ENCODE results near the gene HDAC7. TPM values are rescaled to one million over a fixed set of nuclear protein-coding genes. Genes with fewer than 3 reads are reported as not detected.
"Not testable (repeated sequence)": the region's sequence is repeated elsewhere in the genome, so short reads cannot be mapped to it uniquely, and the experiment has no call there.

The HDAC7 gene
- total RNA-seq, 1 donor from 2014 or later = 27.1 TPM

DNA sequence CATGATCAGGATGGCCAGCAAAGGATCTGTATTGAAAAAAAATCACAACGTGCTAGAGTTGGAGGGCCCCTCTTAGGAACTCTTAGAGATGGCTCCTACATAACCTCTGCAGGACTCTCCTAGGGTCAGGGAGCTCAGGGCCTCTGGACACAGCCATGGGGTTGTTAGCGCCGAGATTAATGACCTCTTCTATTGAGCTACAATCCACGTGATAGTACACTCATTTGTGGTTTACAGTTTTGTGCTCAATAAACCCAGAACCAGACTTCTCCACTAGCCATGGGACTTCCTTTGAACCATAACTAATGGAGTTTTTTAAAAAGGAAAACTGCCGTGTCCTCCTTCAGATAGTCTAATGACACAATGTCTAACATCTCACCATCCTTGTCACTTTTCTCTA is 29.6 kb upstream of the HDAC7 start:
- DNase-seq = no peak

DNA sequence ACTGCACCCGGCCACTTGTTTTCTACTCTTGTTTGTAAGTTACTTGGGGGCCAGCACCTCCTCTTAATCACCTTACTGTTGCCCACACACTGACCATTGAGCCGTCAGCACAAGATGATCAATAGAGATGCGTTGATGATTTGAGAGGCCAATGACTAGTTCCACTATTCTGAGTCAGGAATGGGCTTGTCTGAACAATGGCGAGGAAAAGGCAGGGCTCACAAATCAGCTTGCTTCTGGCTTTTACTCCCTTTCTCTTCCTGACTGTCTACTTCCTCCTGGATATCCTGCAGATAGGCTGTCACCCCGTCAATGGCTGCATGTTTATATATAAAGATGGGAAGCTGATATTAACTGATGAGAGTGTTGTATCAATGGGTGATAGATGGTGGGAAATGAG is 29.1 kb upstream of the HDAC7 start:
- no peak for DNase-seq

DNA sequence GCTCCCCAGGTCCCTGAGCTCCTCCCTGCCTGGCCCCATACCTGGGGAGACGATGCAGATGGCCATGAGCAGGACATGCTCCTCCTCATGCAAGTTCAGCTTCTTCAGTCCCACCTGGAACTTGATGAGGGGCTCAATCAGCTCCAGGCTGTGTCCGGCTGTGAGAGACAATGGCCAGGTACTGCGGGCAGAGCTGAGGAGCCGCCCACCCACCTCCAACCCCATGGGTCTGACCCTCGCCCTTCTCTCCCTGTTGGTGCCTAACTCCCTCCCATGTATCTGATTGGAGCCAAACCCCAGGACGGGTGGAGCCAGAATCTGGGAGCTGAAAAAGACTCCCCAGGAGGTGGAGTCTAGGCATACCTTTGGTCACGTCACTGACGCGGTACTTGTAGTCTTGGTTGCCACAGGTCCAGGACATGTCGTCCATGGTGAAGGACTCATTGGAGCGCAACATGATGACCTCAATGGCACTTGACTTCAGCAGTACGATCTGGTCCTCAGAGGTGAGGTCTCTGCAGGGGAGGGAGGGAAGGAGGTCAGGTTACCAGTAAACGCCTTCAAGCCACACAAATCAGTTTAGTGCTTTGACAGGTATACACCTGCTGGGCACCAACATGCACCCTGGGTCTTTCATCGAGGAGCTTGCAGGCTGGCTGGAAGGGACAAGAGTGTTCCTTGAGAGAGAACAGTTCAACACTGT is 26.7 kb upstream of the HDAC7 start:
- DNase-seq = no peak

DNA sequence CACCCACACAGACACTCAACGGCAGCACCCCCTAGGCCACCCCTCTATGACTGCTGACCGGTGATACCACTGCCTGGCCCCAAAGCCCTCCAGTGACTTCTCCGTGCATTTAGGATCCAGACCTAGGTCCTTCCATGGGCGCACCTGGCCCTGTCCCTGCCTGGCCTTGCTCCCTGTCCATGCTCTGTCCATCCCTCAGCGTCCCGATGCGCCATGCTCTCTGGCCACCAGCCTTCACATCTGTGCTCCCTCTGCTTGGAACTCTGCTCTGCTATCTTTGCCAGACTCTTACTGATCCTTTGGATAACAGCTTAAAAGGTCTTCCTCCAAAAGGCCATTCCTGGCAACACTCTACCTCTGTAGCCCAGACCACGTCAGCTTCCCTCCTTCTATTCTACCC is 25.4 kb upstream of the HDAC7 start:
- DNase-seq = no peak

DNA sequence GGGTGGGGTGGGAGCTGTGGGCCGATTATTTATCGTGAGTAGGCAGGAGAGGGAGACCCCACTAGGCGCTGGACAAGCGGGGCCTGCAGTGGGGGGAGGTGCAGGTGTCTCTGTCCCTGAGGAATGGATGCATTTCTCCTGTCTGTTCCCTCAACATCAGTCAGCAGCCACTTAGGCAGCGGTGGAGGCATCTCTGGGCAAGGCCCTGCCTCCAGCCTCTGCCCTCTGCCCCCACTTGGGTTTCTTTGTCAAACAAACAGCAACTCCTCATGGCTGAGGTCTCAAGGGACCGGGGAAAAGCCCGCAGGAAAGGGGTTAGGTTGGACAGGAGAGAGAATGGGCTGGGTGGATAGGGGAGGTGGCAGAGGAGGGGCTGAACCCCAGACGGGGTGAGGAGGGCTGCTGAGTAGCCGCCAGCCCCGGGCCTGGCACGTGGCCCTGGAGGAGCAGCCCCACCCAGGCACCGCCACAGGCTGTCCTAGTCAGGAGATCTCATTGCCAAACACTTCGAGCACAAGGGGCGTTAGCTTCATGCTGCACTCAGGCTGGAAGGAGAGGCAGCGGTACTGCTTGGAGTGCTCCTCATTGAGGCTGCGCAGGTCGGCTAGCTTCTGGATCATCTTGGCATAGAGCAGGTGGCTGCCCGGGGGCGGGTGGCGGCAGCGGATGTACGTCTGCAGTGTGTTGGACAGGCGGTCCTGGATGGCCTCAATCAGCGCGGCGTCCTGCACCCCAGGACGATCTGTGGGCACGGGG is 24.7 kb upstream of the HDAC7 start:
- no peak for DNase-seq

DNA sequence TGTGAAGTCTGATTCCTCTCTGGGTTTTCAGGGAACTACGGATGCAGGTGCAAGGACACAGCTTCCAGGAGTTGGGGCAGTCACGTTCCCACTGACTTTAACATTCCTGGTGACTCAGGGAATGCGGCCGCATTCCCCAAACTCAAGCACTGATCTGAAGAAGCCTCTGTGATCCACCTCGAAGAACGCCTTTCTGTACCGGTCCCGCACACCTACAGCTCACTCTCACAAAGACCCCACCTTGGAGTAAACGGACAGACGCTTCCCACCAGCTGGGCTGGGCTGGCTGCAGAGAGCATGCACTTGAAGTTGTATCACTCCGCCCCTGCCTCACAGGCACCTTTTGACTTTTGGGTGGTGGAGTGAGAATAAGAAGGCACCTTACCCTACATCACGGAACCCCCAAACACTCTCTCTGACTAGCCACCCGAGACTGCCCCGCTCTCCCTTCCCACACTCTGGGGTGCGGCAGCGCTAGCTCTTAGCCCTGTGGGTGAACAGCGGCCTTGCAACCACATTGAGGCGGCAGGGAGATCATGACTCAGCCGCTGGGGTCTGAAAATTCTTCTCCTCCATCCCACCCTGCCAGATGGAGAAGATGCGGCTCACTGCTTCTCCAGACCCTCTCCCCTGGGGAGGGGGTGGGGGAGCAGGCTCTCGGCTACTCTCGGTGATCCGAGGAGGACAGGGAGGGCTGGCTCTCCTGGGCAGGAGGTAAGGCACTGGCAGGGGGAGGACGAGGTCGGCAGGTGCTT is 23.7 kb upstream of the HDAC7 start:
- DNase-seq = no peak

DNA sequence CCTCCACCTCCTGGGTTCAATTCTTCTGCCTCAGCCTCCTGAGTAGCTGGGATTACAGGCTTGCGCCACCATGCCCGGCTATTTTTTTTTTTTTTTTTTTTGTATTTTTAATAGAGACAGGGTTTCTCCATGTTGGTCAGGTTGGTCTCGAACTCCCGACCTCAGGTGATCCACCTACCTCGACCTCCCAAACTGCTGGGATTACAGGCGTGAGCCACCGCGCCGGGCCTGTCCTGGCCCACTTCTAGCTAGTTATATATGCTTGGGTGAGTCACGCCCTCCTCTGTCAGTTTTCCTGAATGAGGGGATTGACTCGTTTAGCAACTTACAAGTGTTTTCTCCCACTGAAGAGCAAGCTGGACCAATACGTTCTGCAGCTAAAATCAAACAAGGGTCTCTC is 22.8 kb upstream of the HDAC7 start:
- DNase-seq = not testable (repeated sequence)

DNA sequence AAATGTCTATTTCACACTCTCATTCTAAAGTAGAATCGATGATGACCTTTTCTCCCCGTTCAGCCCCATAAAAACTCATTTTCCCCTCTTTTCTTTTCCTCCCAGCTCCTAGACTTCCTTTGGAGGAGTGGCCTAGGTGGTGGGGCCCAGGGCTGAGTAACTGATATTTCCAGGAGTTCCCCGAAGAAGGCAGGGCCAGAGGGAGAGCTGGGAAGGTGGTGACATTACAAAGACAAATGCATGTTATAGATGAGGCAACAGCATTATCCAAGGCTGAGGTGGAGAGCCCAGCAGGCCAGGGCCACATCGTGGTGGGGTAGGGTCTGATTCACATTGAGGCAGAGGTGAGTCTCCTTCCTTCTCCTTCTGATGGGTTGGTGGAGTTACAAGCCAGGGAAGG is 22.2 kb upstream of the HDAC7 start:
- DNase-seq = no peak

DNA sequence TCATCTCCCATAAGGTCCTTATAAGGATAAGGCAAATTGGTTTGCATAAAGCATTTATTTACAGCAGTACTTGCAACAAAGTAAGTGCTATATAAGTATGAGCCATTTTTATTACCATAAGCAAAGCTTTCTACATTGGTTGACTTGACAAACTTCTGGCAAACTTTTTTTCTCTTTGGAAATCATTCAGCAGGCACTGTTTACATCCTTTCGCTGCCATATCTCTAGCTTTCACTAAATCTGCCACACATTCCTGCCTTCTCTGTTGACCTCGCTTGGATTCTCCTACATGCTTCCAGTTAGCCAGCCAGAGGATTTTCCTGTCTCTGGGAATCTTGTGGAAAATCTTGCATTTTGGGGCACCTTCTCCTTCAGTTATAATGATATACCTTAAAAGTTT is 21.8 kb upstream of the HDAC7 start:
- no peak for DNase-seq

DNA sequence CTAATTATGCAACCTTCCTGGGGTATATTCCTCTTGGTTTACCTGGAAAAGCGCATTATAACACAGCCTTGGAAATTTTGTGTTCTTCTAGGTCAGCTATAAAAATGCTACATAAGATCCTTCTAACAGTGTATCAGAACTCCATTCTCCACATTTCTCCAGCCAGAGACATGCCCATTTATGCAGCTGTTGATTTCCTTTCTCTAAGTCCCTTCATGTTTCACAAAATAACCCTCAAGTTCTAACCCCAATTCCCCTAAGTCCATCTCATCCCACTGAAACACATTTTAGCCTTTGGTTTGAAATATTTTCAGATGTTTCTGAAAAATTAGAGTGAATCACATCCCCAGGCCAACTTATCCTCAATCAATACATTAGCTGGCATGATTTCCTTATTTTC is 20.9 kb upstream of the HDAC7 start:
- no peak for DNase-seq

DNA sequence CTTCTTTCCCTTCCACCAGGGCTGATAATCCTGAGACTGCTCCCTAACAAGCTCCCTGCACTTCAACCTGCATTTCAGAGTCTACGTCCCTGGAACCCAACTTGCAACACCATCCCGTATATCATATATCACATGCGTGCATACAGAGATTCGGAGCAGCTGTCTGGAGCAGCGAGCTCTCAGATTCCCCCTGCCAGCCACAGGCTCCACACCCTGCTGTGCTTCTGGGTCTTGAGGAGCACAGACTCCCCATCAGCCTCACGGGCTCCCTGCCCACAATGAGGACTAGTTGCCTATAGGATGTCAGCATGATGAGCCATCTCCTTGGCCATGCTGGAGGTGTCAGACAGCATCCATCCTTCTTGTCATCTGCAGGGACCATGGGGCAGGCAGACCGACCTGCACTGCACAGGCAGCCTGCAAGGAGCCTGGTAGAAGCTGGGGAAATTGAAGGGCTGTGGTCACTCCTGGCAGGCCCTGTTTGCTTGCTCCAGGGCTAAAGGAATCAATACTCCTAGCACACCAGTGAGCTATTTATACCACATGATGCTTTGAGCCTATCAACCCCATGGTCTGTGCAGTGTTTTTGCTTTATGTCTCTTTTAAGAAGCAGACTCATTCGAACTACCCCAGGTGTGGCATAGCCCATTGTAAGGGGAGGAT is 19.6 kb upstream of the HDAC7 start:
- DNase-seq = no peak

DNA sequence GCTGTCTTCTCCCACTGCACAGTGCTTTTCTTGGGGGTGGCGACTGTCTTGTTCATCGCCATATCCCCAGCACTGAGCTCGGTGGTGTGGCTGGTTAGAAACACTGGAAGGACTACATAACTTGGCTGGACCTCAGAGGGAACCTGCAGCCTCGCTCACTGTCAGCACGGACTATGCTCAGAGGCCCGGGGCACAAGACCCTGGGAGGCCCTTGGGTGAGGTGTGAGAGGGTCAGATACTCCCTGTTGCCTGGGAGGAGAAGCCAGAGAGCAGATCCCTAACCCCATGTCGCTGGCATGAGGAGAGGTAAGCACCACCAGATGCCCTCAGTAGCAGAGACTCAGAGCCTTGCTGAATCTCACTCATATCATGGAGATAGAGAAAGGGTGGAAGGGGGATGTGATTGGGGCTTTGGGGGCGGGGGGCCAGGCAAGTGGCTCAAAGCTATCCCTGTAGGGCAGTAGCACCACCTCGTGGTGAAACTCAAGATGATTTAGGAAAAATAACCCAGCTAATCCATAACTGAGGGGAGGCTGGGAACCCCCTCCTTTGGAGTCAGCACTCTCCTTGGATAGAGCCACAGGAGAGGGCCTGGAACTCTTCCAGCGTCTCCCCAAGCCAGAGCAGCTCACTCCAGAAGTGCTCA is 18.7 kb upstream of the HDAC7 start:
- DNase-seq = no peak

DNA sequence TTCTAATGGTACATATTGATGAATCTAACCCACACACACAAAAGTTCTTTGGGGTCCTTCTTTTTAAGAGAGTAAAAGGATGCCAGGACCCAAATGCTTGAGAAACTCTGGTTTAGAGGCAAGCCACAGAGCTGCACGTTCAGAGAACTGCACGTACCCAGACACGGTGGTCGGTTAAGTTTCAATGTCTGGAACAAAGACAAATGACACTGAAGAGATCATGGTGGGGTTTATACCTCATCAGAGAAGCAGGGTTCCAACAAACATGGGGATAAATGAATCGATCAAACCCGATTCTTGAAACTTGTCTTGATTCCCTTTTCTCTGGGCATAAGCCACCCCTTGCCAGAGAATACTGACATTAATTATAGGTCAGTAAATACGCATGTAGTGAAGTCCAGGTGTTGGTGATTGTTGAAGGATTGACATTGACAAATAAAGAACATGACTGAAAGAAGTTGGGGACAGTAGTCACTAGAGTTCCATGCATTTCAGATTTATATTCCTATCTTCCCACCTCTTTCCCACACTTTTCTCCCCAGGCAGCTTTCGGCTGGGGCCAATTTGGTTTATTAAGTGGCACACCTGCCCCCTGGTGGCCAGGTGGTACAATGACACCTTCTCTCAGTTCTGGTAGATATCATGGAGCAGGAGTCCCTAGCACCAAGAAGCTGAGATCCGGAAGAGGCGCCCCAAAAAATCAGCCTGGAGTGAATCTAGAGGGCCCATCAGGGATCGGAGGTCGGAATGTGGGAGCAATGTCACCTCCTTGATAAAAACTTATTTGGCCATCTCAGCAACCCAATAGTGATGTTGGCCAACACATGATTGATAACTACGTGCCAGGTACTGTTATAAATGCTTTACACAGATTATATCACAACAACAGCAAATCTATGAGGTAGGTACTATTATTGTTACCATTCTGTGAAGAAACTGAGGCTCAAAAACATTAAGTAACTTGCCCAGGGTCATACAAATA is 17.8 kb upstream of the HDAC7 start:
- no peak for DNase-seq

DNA sequence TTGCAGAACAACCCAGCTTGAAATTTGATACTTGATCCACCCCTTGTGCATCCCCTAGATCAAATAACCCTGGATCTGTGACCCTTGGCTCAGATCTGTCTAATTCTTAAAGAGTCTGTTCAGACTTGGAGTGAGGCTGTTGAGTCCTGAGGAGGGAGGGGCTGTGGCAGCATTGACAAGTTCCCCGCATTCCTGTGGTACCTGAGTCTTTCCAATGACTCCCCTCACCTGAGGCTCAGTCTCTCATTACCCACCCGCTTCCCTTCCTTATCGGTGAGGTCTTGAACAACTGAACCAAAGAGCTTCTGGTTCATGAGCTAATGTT is 16.1 kb upstream of the HDAC7 start:
- DNase-seq = no peak

DNA sequence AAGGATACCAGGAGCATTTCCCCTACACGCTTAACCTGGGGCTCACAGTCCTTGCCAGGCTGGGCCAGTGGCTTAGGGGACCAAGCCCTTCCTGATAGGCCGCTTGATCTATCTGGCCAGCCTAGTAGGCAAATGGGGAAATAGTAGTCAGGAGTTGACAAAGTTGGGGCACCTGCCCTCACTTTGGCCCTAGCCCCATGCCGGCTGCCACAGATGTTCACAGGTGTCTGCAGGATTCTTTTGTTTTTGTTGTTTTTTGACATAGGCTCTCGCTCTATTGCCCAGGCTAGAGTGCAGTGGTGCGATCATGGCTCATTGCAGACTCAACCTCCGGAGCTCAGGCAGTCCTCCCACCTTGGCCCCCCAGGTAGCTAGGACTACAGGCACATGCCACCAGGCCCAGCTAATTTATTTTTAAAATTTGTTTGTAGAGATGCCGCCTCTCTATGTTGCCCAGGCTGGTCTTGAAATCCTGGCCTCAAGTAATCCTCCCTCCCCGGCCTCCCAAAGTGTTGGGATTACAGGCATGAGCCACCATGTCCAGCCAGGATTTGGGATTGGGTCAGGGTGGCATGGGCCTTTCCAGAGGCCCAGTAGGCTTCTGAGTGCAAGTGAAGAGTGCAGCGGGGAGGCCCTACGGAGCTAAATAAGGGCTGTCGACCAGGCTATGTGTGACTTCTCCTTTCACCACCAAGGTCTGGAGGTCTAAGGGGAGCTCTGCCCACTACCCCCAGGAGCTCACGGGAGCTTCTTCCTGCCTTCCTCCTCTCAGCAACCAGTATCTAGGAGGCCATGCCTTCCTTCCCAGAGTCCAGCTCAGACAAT is 15.5 kb upstream of the HDAC7 start:
- no peak for DNase-seq

DNA sequence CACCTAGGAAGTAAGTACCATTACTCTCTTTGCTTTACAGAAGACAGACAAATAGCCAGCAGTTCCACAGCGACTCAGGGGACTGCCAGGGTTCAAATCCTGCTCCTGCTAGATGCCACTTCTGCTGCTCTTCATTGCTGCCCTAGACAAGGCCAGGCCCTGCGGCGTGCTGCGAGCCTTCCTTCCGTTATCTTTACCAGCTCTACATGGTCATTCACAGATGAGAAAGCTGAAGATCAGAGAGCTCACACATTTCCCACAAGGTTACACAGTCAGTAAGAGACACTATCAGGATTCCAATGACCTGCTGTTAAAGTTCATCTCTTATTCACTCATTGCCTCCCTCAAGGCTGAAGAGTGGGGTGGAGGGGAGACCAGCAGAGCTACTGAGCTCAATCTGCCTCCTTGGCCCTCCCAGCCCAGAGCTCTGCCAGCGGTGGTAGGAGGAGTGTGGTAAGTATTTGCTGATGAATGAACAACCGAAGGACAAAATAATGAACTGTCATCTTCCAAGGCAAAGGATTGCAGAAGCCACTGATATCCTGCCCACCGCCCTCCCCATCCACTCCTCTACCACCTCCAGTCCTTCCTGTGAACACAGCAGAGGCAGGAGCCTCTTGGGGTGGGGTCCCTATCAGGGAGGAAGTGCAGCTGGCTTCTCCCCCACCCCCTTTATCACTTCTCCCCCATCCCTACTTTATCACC is 14.6 kb upstream of the HDAC7 start:
- no peak for DNase-seq

DNA sequence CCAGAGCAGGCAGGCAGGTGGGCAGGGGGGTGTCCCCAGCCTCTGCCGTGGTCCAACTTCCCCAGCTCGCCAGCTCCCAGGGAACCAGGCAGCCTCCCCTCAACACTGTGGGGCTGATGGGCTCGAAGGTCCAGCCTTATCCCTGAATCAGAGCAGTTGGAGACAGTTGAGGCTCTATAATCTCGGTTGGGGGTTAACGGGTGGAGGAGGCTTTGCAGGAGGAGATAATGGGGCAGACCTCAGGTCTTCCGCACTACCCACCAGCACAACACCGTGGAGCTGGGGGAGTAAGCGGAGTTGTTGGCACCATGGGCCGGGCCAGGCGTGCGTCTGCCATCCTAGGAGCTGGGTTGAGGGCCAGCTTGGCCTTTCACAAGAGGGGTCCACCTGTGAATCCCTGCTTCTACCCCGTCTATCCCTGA is 13.9 kb upstream of the HDAC7 start:
- no peak for DNase-seq

DNA sequence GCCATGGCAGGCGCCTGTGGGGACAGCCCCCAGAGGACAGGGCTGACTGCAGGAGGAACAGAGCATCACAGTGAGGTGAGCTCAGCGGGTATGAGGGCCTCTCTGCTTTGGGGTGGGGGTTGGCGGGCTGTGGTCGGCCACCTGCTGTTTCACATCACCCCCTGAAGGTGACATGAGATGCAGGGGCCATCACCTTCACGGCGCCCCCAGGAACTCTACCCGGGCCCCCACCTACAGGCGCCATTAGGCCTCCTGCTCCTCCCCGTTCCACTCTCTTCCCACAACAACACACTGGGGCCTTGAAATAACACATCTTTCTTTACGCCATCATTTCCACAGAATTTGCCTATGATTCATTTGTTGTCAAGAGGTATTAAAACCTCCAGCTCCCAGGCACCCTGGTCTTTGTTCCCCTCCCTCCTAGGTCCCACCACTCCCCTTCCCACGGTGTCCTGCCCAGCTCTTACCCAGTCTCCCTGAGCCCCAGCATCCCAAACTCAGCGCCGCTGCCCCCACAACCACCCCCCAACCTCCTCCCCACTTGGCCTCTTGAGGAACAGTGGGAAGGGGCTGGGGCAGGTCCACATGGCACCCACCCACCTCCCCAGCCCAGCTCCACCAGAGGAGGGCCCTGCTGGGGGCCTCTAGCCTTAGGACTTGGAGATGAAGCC is 12.7 kb upstream of the HDAC7 start:
- no peak for DNase-seq

DNA sequence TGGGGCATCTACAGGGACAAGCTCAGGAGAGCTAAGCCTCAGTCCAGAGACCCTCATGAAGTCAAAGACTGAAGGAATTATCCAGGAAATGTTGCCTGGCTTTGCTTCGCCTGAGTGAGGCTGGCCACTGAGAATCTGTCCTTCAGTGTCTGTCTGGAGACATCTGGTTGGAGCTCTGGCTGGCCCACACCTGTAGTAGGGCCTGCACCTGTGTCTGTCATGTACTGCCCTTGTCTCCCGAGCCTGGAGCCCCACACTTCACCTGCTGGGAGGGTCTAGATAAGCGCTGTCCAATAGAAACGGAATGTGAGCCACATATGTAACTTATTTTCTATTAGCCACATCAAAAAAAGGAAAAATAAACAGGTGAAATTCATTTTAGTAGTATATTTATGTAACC is 9.9 kb upstream of the HDAC7 start:
- DNase-seq = no peak

Data from skin of body (tissue), 2 donors.